Neural progenitor cell (in vitro differentiated cells): ENCODE measurements around the gene SGPP1.

Source experiments
- CTCF ChIP-seq: fragments of 200-600 bp; sonication (generic); IDR thresholded peaks from 2 replicates; pipeline ENCODE4 v1.5.1; 2017; ENCODE audit warnings: antibody characterized with exemption, mild to moderate bottlenecking
- EZH2 ChIP-seq: fragments of 200-600 bp; sonication (generic); IDR thresholded peaks from 2 replicates; pipeline ENCODE4 v1.6.1; 2017; ENCODE audit warnings: antibody characterized with exemption, mild to moderate bottlenecking, moderate library complexity
- EZH2phosphoT487 ChIP-seq: fragments of 200-600 bp; sonication (generic); IDR thresholded peaks from 2 replicates; pipeline ENCODE4 v1.6.1; 2017; ENCODE audit warnings: antibody characterized with exemption

GRCh38 chr14:63666335-63666734 is 61.5 kb downstream of the SGPP1 start:
- TF ChIP-seq CTCF (no peak), EZH2 (no peak), EZH2phosphoT487 (no peak)
